Epithelial cell of proximal tubule (primary cell): ENCODE data around the gene PRIM1. TPM values are rescaled to one million over a fixed set of nuclear protein-coding genes. Genes with fewer than 3 reads are reported as not detected.
"Not testable (repeated sequence)": the region's sequence is repeated elsewhere in the genome, so short reads cannot be mapped to it uniquely, and the experiment has no call there.

Source experiments
- DNase-seq: peaks from one replicate; pipeline ENCODE4 v3.0.0-alpha.2; 2011; ENCODE audit warnings: low read depth
- H3K4me3 ChIP-seq: 2 replicates; pipeline ENCODE4 v1.5.1; 2011; ENCODE audit warnings: low read depth, mild to moderate bottlenecking, low read length
- total RNA-seq: library from RNA; depleted of rRNA; stranded (reverse); fragments of >200 nt; gene quantifications from 2 replicates; pipeline ENCODE4 v1.2.3, GENCODE V29; 2015
- TF ChIP-seq, protein P1 (sequence below): conservative IDR thresholded peaks from 2 replicates; pipeline ENCODE4 v1.5.1; 2012; ENCODE audit warnings: low read depth, mild to moderate bottlenecking, low read length

Gene PRIM1
- total RNA-seq, 1 donor from 2014 or later: 19.1 TPM

GRCh38 chr12:56759263-56759908 lies 7.3 kb upstream of the PRIM1 start:
- no peak overlapping the region for H3K4me3 ChIP-seq
- TF ChIP-seq, protein P1, sequence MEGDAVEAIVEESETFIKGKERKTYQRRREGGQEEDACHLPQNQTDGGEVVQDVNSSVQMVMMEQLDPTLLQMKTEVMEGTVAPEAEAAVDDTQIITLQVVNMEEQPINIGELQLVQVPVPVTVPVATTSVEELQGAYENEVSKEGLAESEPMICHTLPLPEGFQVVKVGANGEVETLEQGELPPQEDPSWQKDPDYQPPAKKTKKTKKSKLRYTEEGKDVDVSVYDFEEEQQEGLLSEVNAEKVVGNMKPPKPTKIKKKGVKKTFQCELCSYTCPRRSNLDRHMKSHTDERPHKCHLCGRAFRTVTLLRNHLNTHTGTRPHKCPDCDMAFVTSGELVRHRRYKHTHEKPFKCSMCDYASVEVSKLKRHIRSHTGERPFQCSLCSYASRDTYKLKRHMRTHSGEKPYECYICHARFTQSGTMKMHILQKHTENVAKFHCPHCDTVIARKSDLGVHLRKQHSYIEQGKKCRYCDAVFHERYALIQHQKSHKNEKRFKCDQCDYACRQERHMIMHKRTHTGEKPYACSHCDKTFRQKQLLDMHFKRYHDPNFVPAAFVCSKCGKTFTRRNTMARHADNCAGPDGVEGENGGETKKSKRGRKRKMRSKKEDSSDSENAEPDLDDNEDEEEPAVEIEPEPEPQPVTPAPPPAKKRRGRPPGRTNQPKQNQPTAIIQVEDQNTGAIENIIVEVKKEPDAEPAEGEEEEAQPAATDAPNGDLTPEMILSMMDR: no peak
- DNase-seq: no peak

- DNase-seq: no peak
- TF ChIP-seq, protein P1: no peak
- H3K4me3 ChIP-seq: no peak overlapping the region
These were observed 6.7 kb upstream of the PRIM1 start for GRCh38 chr12:56758728-56759262.

- not testable (repeated sequence) for H3K4me3 ChIP-seq, DNase-seq
These were observed 5.8 kb upstream of the PRIM1 start for GRCh38 chr12:56757971-56758370.

- DNase-seq: no peak
- TF ChIP-seq, protein P1: no peak
- H3K4me3 ChIP-seq: no peak overlapping the region
These were observed 1.4 kb upstream of the PRIM1 start for GRCh38 chr12:56753566-56753965.

- not testable (repeated sequence) for H3K4me3 ChIP-seq
These were observed 1.5 kb downstream of the PRIM1 start for GRCh38 chr12:56750596-56750995.

DNA sequence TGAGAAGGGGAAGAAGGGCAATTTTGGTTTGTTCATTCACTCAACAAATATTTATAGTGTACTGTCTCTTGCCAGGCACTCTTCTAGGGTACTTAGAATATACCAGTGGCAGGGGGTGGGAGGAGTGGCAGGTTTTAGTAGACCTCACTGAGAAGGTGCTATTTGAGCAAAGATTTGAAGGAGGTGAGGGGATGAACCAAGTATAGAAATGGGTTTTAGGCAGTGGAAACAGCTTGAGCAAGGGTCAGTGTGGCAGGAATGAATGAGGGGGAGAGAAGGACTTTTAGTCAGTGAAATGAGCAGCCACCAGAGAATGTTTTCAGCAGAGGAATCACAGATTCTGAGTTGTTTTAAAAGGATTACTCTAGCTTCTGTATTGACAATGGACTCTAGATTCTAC lies 2.3 kb downstream of the PRIM1 start:
- TF ChIP-seq, protein P1: no peak
- H3K4me3 ChIP-seq: no peak overlapping the region
- DNase-seq: no peak

More at GRCh38 chr12:56750596-56750995, 1.5 kb downstream of the PRIM1 start:
- not testable (repeated sequence) for DNase-seq

DNA sequence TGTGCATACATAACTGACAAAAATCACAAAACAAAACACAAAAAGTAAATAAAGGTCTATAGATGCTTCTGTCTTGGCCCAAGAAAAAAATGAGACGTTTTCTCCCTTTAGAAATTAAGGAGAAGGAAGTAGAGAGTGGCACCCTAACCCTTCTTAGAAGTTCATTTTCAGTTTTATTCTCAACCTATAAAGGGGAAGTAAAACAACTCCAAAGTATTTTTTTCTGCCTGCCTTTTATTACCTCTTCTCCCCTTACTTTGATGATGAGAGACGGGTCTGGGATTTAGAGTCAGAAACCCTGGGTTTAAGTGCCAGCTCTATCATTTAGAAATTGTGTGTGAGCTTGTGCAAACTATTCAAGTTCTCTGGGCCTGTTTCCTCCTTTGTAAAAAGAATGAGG lies 2.8 kb downstream of the PRIM1 start:
- no peak overlapping the region for H3K4me3 ChIP-seq
- DNase-seq: no peak
- TF ChIP-seq, protein P1: no peak

GRCh38 chr12:56728139-56728861 lies 23.8 kb downstream of the PRIM1 start:
- H3K4me3 ChIP-seq: no peak overlapping the region
- DNase-seq: no peak
- TF ChIP-seq, protein P1: no peak

GRCh38 chr12:56726196-56726675 lies 25.9 kb downstream of the PRIM1 start:
- not testable (repeated sequence) for H3K4me3 ChIP-seq, DNase-seq
